ENCODE measurements around the gene AFF3.

The AFF3 gene

GRCh38 chr2:99600981-99601651 lies 541.3 kb downstream of the AFF3 start:
- Histone ChIP-seq H3K36me3 (ENCODE audit: low read depth) (no peaks in the 10 kb centered on the region), H3K4me3 (ENCODE audit: severe bottlenecking) (no peak overlapping the region), H3K27me3 (ENCODE audit: insufficient read depth, poor library complexity, severe bottlenecking) (peaks cover 25% of the 10 kb centered on the region), H3K27ac (ENCODE audit: poor library complexity, severe bottlenecking) (no peak overlapping the region), H3K9me3 (ENCODE audit: severe bottlenecking) (no peaks in the 10 kb centered on the region), H3K4me1 (ENCODE audit: insufficient read depth, poor library complexity, severe bottlenecking) (no peaks in the 10 kb centered on the region)
- TF ChIP-seq CTCF (IDR thresholded peaks at IDR 0.05; ENCODE audit: poor library complexity, severe bottlenecking): no peak
- ATAC-seq (ENCODE audit: low read depth) (no peak), DNase-seq (ENCODE audit: low spot score) (no peak)

- no peaks in the 10 kb centered on the region for H3K36me3 ChIP-seq (ENCODE audit: low read depth)
- H3K27me3 ChIP-seq (ENCODE audit: insufficient read depth, poor library complexity, severe bottlenecking): peaks cover 17% of the 10 kb centered on the region
- no peaks in the 10 kb centered on the region for H3K9me3 ChIP-seq (ENCODE audit: severe bottlenecking)
- no peak for ATAC-seq (ENCODE audit: low read depth)
- H3K4me3 ChIP-seq (ENCODE audit: severe bottlenecking): no peak overlapping the region
- TF ChIP-seq CTCF (IDR thresholded peaks at IDR 0.05; ENCODE audit: poor library complexity, severe bottlenecking): no peak
- no peak overlapping the region for H3K27ac ChIP-seq (ENCODE audit: poor library complexity, severe bottlenecking)
- H3K4me1 ChIP-seq (ENCODE audit: insufficient read depth, poor library complexity, severe bottlenecking): no peaks in the 10 kb centered on the region
- no peak for DNase-seq (ENCODE audit: low spot score)
These were observed 543.9 kb downstream of the AFF3 start for GRCh38 chr2:99598441-99598840.

- peaks cover 17% of the 10 kb centered on the region for H3K27me3 ChIP-seq (ENCODE audit: insufficient read depth, poor library complexity, severe bottlenecking)
- no peaks in the 10 kb centered on the region for H3K9me3 ChIP-seq (ENCODE audit: severe bottlenecking)
- no peak for TF ChIP-seq CTCF (IDR thresholded peaks at IDR 0.05; ENCODE audit: poor library complexity, severe bottlenecking)
- H3K4me1 ChIP-seq (ENCODE audit: insufficient read depth, poor library complexity, severe bottlenecking): no peaks in the 10 kb centered on the region
- DNase-seq (ENCODE audit: low spot score) (no peak), ATAC-seq (ENCODE audit: low read depth) (no peak)
- no peaks in the 10 kb centered on the region for H3K36me3 ChIP-seq (ENCODE audit: low read depth)
- H3K27ac ChIP-seq (ENCODE audit: poor library complexity, severe bottlenecking): no peak overlapping the region
- H3K4me3 ChIP-seq (ENCODE audit: severe bottlenecking): no peak overlapping the region
These were observed 544.8 kb downstream of the AFF3 start for GRCh38 chr2:99597616-99598015.

- no peak overlapping the region for H3K4me3 ChIP-seq (ENCODE audit: severe bottlenecking)
- no peak for ATAC-seq (ENCODE audit: low read depth)
- no peaks in the 10 kb centered on the region for H3K36me3 ChIP-seq (ENCODE audit: low read depth)
- no peak for DNase-seq (ENCODE audit: low spot score)
- H3K4me1 ChIP-seq (ENCODE audit: insufficient read depth, poor library complexity, severe bottlenecking): no peaks in the 10 kb centered on the region
- H3K27ac ChIP-seq (ENCODE audit: poor library complexity, severe bottlenecking): no peak overlapping the region
- peaks cover 6% of the 10 kb centered on the region for H3K27me3 ChIP-seq (ENCODE audit: insufficient read depth, poor library complexity, severe bottlenecking)
- no peaks in the 10 kb centered on the region for H3K9me3 ChIP-seq (ENCODE audit: severe bottlenecking)
- TF ChIP-seq CTCF (IDR thresholded peaks at IDR 0.05; ENCODE audit: poor library complexity, severe bottlenecking): no peak
These were observed 547.0 kb downstream of the AFF3 start for GRCh38 chr2:99595373-99595772.

GRCh38 chr2:99593692-99594427 lies 548.5 kb downstream of the AFF3 start:
- no peak for TF ChIP-seq CTCF (IDR thresholded peaks at IDR 0.05; ENCODE audit: poor library complexity, severe bottlenecking)
- Histone ChIP-seq H3K4me3 (ENCODE audit: severe bottlenecking) (no peak overlapping the region), H3K9me3 (ENCODE audit: severe bottlenecking) (no peaks in the 10 kb centered on the region), H3K27ac (ENCODE audit: poor library complexity, severe bottlenecking) (no peak overlapping the region), H3K4me1 (ENCODE audit: insufficient read depth, poor library complexity, severe bottlenecking) (no peaks in the 10 kb centered on the region), H3K36me3 (ENCODE audit: low read depth) (no peaks in the 10 kb centered on the region), H3K27me3 (ENCODE audit: insufficient read depth, poor library complexity, severe bottlenecking) (no peaks in the 10 kb centered on the region)
- DNase-seq (ENCODE audit: low spot score) (no peak), ATAC-seq (ENCODE audit: low read depth) (no peak)

All from RWPE2 (cell line).